SIG-M5 treated with dmso at 0.1 percent for 504 hours (cell line): Measurements from ENCODE around the gene ABLIM1.

Experiments used
- DNase-seq: peaks from one replicate; lab custom pipeline; 2025; ENCODE audit not compliant: unreplicated experiment; lab: John Stamatoyannopoulos, UW

The ABLIM1 gene

DNA sequence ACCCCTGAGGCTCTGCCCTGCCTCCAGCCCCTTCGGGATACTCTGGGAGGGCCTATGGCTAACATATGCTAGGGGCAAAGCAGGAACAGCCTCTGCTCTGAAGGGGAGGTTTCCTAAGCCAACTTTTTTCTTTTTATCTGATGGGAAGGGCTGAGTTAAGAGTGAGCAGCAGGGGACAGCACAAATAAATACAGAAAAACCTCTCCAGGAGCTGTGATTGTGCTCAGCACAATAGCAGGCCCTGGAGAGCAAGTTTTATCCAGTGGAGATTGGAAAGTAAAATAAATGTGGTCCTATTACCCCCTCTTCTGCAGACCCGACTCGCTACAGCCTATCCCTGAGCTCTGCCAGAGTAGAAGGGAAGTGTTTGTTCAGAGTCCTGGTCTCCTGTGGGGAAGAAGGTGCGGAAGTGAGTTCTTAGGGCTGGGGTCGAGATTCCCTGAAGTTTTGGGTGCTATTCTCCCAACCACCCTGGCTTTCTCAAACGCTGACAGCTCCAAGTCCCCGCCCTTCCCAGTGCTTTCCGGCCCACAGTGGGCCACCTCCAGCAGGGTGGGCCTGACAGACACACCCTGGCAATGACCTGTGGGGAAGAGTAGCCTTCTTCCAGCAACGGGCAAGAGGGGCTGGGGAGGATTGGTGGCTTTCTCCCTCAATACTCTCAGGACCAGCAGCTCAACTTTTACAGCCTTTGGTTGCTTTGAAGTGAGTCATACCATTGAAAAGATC lies 230.8 kb downstream of the ABLIM1 start:
- DNase-seq, result no peak

DNA sequence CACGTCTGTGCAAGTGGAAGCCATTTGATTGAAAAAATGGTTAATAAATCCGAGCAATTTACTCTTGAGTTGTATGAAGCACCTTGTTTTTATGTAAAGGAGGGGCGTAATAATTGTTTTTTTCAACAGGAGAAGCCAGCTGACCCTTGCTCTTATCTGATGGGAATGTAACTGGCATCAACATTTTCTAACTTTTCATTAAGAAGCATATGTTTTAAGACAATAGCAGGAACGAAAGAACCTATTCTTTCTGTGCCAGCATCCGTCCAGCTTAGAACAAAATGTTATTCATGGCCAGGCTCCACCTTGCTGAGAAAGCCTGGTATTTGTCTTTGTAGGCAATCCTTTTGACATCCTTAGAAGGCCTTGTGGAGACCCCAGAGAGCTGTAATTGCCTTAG lies 231.6 kb downstream of the ABLIM1 start:
- no peak for DNase-seq

DNA sequence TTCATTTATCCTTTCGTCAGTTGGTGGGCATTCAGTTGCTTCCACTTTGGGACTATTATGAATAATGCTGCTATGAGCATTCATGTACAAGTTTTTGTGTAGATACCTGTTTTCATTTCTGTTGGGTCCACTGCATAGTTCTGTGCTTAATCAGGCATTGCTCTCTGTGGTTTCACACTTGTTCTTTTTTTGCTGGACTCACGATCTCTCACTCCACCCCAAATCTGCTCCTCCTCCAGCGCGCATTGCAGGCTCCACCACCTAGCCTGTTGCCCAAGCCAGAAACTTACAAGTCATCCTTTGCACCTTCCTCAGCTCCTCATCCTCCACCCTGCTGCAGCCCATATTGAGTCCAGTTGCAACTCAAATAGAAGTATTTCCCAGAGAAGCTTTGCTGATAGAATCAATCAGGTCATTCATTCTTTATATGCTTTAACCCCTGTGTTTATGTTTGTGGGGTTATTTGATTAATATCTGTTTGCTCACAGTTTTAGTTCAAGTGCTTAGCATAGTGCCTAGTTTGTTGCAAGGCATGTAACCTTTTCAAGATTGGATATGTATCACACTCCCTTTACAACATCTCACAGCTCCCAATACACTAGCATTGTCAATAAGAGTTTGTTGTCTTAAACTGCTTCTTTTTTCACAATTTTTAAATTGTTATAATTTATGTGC lies 237.1 kb downstream of the ABLIM1 start:
- DNase-seq, result no peak

DNA sequence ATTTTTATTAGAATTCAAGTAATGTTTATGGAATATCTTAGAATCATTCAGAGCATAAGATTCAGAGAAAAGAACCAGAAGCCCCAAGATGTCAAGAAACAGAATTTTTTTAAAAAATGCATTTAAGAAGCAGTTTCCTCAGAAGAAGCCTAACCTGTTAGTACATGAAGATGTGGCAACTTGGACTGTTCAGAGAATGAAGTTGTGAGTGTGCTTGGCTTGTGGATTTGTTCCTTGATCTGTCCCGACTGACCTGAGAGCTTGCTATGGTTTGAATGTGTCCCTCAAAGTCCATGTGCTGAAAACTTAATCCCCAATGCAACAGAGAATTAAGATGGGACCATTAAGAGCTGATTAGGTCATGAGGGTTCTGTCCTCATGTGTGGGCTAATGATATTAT lies 240.0 kb downstream of the ABLIM1 start:
- DNase-seq, result no peak

DNA sequence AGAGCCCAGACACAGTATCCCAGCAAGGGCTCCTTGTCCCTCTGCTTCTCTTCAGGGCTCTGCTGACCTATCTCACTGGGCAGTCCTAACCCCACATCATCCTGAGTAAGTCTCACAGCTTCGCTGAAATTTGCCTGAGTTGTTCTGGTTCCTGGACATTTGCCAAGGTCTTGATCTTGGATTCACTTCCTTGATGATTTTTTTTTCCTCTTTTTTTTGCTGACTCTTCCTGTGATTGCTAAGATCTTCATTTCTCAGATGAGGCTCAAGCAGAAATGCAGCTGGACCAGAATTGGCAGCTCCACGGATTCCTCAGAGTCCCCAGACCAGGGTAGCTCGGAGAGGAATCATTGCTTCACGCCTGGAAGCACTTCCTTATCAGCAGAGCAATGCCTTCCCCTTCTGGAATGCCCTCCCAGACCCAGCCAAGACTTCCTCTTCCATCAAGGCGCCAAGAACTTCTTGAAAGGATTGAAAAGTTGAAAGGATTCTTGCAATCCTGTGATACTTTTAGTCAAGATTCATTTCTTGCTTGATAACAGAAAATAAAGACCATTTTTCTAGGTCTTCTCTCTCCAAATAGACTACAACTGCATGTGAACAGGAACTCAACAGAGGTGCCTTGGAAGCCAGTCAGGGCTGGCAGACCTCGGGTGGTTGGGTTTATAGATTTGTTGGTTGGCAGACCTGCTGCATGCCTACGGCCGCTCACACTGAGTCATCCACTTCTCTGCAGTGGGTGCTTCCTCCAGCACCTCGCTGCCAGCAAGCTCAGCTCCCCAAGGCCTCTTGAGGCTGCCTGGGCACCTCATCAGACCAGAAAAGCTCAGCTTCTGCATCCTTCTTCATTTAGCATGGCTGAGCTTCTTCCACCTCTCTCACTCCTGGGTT lies 244.9 kb downstream of the ABLIM1 start:
- DNase-seq, result no peak

DNA sequence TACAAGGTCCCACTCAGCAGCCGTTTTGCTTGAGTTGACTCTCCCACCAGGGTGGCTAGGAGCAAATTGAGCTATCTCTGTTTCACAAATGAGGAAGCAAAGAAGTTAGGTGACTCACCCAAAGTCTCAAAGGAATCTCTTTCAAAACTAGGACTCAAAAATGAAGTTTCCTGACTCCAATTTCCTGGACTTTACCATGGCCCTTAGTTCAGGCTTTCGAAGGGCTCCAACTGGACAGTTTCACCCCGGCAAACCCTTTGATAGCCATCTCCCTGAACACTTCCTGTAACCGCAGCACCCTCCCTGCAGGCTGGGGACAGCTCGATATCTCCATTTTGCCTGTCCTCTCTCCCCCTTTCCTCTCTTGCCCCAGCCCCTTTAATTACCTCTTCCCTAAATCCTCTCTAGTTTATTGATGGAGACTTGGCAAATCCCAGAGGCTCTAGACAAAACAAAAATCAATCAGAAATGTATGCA lies 249.1 kb downstream of the ABLIM1 start:
- no peak for DNase-seq

DNA sequence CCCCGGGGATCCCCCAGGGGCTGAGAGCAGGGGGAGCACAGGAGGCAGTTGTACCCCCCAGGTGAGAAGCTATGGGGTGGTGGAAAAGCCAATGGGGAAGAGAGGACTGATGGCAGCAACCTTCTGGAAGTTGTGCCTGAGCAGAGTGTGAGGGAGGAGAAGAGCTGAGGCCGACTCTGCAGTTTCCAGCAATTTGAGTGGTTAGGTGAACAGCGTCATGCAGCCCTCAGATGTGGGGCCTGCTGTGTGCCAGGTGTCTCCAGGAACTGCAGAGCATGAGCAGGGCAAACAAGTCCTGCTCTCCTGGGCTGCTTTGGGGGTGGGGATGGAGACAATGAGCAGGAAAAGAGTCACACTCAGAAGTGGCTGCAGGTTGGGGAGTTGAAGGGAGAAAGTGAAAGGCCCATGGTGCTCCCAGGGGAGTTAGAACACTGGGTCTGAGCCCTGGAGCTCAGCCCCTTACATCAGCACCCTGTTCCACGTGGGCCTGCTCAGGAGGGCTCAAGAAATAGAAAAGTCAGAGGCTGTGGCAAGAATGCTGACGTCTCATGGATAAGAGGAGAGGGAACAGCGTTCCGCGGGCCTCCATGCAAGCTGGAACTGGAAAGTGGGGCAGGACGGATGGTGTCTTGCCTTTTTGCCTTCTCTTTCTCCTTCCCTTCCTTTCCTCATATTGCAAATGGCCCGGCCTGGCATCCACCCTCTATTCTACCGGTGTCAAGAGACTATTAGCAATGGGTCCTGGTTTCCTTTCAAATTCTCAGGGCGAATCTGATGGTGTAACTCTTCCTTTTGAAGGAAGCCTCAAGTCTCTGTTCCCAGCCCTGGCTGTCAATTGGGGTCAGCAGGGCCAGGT lies 249.7 kb downstream of the ABLIM1 start:
- no peak for DNase-seq

DNA sequence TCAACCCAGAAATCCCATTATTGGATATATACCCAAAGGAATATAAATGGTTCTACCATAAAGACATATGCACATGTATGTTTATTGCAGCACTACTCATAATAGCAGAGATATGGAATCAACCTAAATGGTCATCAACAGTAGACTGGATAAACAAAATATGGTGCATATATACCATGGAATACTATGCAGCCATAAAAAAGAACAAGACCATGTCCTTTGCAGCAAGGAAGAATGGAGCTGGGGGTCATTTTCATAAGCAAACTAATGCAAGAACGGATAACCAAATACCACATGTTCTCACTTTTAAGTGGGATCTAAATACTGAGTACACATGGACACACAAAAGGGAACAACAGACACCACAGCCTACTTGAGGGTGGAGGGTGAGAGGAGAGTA lies 251.6 kb downstream of the ABLIM1 start:
- DNase-seq, result no peak

DNA sequence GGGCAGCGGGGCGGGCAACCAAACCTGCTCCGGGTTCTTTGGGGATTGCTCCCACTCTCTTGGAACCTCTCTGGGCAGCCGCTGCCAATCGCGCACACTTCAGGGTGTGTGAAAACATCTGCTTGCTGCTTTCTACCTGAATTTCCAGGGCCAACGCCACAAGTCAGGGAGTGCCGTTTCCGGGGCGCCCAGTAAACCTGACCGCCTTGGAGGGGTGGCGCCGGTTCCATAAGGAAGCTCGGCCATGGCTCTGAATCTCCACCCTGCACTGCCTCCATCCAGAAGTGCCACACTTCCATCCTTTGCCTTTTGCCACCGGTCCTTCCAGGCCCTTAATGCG lies 253.1 kb downstream of the ABLIM1 start:
- no peak for DNase-seq

DNA sequence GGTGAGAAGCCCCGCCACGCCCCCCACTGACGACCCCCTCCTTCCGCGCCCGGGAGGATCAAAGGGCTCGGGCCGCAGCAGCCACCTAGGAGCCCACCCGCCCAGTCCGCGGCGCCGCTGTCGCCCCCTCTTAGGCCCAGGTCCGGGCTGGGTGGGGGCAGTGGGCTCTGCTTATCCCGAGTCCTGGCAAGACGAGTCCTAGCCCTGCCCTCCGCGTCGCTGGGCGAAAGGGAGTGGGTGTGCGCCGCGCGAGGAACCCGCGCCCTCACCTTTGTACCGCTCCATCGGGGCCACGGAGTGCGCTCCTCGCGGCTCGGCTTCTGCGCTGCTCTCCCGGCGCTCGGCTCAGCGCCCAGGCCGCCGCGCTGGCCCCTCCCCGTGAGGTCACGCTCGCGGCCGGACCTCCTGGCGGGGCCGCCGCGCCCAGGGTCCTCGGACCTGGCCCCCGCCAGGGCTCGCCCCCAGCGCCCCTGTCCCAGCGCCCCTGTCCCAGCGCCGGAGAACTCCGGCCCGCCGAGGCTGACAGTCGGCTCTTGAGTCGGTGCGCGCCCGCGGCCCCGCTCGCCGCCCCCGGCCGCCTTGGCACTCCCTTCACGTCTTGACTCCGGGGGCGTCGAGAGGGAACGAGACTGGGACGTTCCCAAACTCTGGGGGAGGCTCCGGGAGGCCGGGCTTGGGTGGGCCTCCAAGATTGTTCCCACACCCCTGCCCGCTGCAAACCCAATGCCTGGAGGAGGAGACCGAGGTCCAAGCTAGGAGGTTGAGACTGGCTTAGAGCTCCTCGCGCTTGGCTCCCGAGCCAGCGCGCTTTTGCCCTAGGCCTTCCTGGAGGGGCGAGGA lies 253.7 kb downstream of the ABLIM1 start, which contains the start of gene AFAP1L2:
TSS of gene AFAP1L2 (minus strand) at position 332 of the 840 bp plus-strand sequence. CDS start at position 285, 47 bp downstream.
- no peak for DNase-seq

DNA sequence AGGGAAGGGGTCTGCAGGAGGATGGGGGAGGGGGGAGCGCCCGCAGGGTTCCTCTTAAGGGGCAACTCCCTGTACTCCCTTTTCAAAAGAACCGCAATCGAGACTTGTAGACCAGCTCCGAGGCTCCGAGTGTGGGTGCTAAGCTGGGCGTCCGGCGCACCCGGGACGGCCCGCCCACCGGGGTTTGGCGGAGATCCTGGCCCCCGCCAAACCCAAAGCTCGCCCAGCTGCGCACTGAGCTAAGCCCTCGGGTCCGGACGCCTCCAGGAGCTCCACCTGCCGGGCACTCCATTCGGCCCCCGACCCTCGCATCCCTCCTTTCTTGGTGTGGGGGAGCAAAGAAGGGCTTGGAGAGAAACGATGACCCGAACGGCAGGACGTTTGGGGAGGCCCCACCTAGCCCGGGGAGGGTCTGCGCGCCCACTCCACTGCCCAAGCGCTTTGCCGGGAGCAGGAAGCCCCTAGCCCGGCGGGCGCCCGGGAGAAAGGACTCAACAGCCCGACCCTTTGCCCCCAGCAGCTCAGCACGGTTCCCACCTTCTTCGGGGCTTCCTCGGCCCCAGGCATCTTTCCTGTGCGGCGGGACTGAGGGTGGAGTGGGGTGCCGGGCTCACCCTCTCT lies 254.4 kb downstream of the ABLIM1 start:
- no peak for DNase-seq

DNA sequence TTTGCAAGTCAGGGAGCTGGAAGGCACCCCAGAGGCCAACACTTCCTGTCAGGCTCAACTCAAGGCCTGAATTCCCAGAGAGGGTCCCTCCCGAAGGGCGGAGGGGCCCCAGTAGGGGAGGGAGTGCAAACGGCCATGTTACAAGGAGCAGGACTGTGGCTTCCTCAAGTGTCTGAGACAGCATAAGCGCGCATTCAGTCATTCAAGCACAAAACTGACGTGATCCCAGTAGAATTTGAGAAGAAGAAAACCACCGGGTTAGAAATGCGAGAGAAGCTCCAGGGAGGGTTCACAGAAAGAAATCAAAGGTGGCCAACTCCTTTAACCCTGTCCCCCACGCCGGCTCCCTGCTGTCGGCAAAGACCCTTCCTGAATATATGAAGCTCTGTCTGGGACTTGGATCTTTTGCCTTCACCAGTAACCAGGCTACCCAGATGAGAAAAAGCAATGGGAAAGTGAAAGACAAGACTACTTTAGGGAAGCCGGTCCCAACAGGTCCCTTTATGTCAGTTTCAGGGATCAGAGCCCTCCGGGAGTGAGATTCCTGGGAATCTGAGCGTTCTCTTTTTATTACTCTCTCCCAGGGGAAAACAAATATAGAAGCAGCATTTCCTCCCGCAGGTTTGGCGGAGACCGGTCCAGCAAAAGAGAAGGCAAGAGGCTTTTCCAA lies 255.1 kb downstream of the ABLIM1 start:
- DNase-seq, result no peak

DNA sequence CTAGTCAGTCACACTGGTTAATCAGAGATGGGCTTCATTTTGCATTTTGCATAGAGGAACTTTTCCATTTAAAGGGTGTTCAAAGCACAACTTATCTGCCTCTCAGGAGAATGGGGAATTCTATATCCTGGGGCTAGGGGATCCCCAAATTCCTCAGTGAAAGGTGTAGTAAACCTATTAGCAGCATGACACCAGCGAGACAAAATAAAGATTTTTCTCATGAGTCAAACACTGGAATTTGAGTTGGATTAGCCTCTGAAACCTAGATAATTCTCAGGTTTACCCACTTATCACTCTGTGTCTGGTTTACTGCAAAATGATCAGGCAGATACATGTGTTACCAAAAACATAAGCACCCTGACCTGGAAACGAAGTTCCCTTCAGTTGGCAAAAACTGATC lies 255.8 kb downstream of the ABLIM1 start:
- DNase-seq, result no peak

DNA sequence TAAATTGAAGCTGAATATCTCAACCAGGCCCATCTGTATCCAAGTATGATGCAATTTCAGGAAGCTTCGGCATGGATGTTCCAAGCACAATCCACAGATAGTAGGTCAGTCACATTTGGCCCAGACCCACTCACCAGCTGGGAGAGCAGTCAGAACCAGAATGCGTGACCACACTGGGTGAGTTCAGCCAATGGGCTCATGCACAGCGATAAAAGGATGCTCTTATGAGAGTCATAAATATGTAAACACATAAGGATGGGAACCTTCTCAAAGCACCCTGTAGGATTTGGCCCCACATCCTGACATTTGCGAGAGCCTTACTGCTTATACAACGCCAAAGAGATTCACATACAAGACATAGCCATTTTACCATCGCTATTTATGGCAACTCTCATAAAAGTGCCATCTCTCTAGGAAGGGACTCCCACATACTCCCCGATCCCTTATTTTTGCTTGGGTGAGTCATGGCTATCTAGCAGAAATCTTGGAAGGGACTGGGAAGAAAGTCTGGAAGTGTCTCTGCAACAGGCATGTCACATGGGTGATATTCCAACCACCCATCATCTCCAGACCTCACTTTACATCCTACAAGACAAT lies 256.8 kb downstream of the ABLIM1 start:
- DNase-seq, result no peak

DNA sequence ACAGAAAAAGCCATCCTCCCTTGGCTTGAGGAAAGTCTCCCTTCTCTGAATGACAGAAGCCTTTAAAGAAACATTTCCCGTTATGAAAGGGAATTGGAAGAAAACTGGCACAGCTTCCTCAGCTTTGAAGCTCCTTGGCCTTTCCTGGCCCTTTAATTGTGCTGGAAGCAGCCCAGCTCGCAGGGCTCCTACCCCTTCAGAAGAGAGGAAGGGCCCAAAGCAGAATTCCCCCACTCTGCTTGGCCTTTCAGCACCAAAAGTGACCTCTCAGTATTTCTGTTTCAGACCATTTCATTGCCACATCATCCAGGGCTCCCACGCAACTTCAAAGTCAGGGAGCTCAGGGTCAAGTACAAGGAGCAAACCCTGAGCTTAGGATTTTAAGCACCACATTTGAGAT lies 258.0 kb downstream of the ABLIM1 start:
- DNase-seq, result no peak

DNA sequence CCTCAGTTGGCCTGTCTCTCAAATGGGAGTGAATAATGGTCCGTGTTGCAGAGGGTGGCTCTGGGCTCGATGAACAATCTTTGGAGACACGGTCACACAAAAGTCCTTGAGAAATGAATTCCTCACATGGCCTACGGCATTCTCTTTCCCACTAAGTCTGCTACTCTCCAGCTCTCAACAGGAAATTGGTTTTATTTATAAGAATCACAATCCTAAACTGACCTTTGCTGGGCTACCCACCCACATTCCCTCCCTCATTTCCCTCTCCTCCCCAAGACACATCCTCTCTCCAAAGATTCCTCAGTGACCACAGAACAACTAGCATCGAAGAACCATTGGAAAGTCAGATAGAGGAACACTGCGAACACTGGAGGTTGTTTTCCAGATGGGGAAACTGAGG lies 258.5 kb downstream of the ABLIM1 start:
- DNase-seq, result no peak

DNA sequence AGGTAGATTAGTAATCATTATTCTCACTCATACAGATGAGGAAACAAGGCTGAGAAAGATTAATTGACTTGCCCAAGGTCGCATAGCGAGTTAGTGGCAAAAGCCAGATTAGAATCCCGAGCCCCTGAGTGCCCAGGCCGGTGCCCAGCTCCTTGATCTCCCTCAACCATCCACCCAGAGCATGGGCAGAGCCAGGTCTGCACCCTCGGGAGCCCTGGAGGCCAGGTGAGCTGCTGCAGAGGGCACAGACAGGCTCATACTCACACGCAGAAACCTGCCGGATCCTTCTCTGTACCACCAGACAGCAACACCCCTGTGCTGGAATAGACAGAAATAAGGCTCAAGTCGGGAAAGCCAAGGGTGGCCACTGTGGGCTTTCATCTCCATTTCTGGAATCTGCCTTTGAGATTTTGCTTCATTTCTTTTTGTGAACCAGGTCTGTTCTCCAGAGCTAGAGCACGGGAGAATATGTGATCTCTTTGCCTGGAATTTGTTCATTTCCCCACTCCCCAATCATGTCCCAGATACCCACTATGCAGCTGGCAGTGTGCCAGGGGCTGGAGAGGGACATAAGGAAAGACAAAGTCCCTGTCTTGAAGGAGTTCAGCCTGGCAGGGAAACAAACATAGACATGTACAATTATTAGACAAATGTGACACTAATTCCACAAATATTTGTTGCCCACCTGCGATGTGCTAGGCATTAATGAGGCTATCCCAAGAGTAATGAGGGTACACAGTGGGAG lies 259.3 kb downstream of the ABLIM1 start:
- DNase-seq, result no peak

DNA sequence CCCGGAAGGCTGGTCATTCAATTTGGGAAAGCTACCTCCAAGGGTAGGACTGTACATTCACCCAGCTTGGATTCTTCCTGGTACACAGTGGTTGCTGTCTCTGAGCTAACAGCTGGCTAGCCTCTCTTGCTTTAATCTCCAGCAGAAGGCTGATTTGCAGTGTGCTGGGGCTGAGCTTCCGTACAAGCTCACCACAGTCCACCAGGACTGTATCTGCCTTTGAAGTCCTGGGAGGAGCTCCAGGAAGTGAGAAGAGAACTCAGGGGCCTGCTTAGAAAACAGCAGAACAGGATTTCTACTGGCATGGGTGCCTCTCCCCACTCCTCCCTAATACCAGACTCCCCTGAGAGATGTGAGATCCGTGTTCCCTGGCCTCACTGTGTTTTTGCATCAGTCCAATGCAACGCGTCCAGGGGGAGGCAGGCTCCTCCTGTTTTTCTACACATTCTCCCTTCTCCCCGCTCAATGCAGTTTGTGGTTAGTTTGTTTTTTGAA lies 260.4 kb downstream of the ABLIM1 start:
- DNase-seq, result no peak
